Measurements from ENCODE around the gene FGFRL1. TPM values are rescaled to one million over a fixed set of nuclear protein-coding genes. Genes with fewer than 3 reads are reported as not detected.

The FGFRL1 gene, protein sequence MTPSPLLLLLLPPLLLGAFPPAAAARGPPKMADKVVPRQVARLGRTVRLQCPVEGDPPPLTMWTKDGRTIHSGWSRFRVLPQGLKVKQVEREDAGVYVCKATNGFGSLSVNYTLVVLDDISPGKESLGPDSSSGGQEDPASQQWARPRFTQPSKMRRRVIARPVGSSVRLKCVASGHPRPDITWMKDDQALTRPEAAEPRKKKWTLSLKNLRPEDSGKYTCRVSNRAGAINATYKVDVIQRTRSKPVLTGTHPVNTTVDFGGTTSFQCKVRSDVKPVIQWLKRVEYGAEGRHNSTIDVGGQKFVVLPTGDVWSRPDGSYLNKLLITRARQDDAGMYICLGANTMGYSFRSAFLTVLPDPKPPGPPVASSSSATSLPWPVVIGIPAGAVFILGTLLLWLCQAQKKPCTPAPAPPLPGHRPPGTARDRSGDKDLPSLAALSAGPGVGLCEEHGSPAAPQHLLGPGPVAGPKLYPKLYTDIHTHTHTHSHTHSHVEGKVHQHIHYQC
- polyA plus RNA-seq (ENCODE audit: insufficient read length) = 295 TPM

DNA sequence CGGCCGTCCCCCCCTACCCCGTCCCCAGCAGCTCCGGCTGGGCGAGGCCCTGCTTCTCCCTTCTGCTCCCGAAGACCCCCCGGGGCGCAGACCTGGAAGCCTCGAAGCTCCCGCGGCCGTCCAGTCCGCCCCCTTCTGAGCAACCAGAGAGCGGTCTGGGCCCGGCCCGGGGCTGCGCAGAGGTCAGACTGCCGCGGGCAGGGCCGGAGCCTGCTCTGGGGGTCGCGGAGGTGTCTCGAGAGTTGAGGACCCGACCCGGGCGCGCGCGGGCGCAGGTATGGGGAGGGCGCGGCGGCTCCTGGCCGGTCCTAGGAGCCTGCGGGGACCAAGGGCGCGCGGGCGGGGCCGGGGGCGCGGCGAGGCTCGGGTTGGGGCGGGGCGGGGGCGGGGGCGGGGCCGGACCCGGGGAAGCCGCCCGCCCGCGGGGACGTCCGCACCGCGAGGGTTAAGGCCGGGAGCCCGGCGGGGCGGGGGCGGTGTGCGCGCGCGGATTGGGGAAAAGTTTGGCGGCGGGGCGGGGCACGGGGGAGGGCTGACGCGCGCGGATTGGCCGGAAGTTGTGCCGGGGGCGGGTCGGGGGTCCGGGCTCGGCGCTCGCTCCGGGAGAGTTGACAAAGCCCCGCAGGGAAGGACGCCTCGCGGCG lies at the start of gene FGFRL1:
TSS of gene FGFRL1 (plus strand) at position 605 of the 644 bp plus-strand sequence. CDS start 860 bp downstream, outside the sequence.
- DNase-seq (ENCODE audit: low read depth) = no peak

DNA sequence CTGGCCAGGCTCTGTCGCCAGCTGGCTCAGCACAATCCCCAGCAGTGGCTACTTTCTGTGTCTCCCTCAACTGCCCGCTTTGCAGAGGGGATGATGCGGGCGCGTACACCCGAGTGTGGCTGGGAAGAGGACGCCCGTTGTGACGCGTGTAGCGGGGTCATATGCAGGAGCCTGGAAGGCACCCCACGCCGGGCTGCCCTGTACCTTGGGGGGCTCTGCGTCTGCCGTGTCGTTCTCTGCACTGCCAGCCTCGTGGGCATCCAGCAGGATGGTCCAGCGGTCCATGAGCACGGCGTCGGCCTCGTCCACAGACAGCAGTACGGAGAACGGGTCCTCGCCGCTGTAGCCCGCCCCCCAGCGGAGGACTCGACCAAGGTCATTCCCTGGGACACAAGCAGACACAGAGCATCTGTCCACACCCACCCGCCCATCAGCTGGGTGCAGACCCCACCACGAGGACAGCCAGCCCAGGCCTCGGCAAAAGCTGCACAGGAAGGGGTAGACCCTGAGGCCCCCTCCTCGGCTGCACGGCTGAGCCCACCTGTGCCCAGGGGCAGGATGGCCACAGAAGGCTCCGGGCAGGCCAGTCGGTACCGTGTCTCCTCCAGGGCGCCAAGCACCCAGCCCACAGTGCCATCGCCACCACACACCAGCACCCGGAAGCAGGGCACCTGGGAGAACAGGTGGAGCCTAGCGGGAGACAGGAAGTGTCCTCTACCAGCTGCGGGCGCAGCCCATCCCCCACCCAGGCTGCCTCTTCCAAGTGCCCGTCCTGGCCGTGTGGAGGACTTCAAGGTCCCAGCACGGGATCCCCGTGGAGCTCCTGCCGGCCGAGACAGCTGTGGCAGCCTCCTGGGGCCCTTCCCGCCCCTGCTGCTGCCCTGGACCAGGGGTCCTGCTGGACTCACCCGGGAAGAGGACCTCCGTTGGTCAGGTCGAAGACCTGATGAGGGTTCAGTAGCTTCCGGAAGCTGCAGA lies 48.9 kb upstream of the FGFRL1 start:
- DNase-seq (ENCODE audit: low read depth) = no peak

DNA sequence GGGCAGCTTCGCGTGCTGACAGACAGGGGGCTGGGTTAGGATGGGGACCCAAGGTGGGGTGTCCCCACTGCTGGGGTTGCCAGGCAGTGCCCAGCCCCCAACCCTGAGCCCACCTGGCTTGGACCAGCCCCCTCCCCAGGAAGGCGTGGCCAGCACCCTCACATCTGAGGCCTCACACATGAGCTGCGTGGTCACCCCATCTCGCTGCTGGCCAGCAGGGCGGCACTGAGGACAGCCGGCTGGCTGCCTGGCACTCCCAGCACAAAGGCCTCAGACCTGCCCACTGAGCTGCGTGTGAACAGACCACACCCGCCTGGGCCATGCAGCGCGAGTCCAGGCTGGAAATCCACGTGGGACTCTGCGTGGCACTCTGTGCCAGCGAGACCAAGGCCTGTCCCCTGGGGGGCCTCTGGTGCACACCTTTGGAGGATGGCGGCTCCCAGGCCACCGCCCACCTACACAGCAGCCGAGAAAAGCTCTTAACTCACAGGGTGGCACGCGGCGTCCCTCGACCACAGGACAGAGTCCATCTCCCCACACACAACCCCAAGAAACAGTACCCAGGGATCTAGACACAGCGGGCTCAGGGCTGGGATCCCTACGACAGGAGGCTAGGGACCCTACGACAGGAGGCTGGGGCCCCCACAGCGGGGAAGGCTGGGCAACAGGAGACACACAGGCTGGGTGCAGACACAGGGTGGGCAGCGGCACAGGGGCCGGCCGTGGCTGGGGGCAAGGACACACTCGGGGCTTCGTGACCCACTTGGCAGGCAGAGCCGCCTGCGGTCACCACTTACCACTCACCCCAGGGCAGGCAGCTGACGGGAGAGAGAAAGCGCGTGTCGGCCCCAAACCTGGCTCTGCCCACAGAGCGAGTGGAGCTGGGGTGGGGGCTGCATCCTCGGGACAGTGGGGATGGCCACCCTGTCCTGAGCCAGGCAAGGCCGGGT lies 47.9 kb upstream of the FGFRL1 start:
- DNase-seq (ENCODE audit: low read depth) = no peak

DNA sequence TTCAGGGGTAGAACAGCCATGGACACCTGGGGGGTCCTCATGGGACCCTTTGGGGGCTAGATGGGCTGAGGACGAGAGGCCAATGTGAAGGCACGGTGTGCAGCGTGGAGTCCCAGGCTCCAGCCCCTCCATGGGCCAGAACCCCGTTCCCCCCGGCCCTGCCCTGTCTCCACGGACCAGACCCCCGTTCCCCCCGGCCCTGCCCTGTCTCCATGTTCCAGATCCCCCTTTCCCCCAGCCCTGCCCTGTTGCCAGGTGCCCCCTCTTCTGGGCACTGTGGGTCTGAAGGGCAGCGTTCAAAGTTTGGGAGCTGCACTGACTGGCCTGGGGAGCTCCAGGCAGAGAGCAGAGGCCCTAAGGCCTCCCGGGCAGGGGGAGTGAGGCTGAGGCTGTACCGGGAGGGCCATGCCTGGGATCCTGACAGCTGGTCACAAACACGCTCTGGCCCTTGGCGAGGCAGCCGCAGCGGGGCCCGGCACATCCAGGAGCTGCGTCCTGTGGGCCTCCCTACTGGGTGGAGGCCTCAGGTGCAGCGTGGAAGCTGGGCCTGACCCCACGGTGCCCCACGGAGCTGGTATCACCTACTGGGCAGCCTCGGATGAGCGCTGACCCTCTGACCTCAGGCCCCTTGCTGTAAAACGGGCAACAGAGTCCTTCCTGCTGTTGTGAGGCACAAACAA lies 46.9 kb upstream of the FGFRL1 start:
- no peak for DNase-seq (ENCODE audit: low read depth)

DNA sequence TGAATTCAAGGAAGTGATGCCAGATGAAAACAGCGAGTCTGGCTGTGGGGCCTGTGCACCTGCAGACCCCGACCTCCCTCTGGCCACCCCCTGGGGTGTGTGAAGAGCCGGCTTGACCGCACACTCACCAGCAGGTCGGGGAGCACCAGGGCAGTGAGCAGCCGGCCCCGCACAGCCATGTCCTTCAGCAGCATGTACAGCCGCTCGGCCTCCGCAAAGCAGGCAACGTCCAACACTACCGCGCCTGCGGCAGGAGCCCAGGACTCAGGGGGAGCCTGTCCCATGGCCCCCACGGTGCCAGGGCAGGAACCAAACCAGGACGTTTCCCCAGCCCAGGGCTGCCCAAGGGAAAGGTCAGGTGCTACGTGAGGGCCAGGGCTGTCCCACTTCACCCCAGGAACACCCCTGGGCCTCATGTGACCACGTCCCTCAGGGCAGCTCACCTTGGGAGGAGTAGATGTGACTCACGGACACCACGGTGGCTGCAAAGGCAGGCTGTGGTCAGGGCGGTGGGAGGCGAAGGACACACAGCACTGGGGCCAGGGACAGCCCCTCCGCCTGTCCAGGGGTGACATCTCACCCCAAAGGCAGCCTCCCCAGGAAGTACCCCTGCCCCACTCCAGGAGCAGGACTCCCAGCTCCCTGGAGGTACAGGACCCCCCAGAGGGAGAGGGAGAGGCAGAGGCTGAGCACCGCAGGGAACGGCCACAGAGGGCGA lies 46.2 kb upstream of the FGFRL1 start:
- no peak for DNase-seq (ENCODE audit: low read depth)

DNA sequence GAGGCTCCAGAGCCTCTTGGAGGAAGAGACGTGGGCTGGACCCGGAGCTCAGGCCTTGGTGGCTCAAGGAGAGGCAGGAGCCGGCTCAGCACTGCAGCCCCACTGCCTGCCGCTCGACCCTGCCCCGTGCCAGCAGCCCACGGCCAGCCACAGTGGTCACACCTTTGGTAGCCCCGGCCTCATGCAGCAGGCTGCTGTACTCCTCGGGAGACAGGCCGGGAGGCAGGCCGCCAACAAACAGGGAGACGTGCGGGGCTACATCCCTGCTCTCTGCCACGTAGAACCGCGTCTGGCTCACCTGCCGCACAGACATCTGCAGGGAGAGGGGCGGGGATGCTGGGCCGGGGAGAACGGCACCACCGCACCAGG lies 45.7 kb upstream of the FGFRL1 start:
- no peak for DNase-seq (ENCODE audit: low read depth)

DNA sequence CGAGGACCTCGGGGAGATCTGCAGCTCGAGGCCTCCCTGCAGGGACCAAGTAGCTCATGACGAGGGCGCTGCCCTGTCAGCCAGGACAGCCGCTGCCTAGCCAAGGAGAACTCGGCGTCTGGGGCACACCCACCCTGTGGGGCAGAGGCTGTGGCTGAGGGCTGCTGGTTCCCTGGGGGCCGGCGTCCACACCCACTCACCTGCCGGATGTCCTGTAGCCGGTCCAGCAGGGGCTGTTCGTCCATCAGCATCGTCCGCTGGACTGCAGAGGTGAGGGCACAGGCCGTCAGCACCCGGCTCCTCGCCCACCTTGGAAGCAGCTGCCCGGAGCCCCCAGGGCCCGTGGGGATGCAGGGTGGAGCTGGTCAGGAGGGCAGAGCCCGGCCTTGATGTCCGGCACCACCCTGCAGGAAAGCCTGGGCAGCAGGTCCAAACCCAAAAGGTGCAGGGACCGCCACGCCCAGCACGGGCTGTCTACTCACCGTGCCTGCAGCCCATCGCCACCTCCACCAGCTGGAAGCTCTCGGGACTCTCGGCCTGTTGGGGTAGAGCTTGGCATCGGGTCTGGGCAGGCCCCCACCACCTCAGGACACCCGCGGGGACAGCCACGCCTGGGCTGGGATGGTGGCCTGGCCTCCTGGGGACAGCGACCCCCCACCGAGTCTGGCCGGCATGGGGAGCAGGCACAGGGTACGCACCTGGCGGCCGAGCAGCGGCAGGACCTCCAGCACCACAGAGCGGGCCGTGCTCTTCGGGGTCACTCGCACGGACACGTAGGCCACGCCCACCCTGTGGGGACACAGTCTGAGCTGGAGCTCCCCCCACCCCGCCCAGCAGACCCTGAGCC lies 44.9 kb upstream of the FGFRL1 start:
- no peak for DNase-seq (ENCODE audit: low read depth)

DNA sequence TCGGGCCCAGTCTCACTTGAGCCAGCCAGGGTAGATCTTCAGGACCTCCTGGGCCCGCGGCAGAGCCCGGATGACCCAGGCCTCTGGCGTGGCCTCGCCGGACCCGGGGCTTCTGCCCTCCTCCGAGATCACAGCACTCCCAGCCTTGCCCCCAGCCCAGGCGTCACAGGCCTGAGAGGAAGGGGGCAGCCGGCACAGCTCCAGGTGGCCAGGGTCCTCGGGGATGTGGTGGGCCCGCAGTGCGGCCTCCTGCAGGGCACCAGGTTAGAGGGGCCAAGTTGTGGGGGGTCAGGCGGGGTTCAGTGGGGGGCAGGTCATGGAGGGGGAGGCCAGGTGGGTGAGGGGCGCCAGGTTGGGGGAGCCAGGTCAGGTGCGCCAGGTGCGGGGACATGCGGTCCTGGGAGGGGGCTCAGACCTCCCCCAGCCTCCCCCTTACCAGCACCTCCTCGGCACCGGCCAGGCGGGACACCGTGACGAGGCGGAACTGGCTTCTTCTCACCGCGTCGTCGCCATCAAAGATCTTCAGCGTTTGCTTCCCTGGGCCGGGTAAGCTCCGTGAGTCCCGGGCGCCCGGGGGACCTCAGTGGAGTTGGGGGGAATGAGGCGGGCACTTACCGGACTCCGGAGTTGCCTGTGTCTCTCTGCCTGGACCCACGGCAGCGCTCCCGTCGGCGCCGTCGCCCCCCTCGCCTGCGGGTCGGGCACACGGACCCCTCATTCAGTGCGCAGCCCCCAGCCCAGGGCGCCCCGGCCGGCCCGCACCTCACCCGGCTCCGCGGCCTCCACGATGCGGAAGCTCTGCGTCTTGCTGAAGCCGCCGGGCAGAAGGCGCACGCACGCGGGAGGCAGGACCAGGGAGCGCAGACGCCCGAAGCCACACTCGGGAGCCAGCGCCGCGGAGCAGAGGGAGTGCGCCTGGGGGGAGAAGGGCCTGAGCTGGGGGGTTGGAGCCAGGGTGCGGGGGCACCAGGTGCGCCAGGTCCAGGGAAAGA lies 44.0 kb upstream of the FGFRL1 start:
- no peak for DNase-seq (ENCODE audit: low read depth)

DNA sequence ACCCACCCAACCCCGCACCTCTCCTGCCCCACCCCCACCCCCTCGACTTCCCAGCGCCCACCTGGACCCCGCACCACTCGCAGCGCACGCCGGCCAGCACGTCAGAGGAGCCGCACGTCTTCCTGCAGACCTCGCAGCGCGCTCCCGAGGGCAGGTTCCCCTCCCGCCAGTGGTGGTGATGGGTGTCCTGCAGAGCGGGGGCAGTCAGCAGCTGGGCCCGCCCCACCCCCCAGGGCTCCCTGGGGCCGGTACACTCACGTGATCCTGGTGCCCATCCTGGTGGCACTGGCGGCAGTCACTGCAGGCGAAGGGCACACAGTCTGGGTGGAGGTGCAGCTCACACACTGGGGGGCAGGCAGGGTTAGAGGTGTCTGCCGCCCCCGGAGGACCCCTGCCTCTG lies 43.2 kb upstream of the FGFRL1 start:
- DNase-seq (ENCODE audit: low read depth) = no peak

DNA sequence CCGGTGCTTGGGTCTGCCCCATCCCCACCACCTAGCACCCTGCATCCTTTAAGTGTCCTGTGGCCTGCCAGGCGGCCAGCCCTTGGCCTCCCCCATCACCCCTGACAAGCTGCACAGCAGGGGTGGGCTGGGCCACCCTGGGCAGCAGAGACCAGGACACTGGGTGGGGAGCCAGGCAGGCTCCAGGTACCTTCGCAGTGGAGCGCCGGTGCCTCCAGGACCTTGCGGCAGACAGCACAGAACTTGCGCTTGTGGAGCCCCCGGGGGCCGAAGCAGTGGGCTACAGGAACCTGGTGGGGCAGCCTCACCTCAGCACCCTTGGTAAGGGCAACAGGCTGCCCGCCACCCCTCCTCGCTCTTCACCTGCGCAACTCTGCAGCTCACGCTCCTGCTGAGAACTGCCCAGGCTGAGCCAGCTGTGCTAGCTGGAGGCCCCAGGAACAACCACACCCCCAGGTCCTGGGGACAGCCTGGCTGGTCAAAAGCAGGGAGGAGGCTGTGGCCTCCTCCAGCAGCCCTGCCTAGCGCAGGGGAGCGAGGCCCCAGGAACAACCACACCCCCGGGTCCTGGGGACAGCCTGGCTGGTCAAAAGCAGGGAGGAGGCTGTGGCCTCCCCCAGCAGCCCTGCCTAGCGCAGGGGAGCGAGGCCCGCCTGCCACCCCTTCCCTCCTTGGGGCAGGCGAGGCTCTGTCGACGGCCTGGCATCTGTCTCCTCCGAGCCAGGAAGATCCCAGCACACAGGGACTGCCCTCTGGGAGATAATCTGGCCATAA lies 42.6 kb upstream of the FGFRL1 start:
- DNase-seq (ENCODE audit: low read depth) = no peak

DNA sequence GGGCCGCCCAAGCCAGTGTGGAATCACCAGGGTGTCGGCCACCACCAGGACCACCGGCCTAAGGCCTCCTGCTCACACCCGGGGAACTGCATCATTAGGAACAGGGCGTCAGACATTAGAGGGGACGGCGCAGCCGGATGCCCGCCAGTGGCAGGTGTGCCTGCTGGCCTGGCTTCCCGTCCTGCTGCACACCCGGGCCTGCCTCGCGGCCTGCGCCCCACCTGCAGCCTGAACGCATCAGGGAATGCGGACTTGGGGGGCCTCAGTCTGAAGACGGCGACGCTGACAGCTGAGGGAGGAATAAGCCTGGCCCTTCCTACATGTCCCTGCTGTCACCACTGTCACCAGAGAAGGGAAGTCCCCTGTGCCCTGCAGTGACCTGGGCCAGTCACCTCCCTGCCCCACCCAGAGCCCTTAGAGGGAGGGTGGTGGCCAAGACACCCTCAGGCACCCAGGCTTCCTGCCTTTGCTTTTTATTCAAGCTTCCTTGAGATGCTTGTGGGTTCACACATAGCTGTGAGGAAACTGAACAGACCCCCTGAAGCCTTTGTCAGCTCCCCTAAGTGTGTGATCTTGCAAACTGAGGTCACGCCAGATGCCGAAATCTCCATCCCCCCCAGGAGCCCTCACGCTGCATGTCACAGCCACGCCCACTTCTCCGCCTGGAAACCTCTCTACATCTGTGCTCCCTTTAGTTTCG lies 41.2 kb upstream of the FGFRL1 start:
- no peak for DNase-seq (ENCODE audit: low read depth)

DNA sequence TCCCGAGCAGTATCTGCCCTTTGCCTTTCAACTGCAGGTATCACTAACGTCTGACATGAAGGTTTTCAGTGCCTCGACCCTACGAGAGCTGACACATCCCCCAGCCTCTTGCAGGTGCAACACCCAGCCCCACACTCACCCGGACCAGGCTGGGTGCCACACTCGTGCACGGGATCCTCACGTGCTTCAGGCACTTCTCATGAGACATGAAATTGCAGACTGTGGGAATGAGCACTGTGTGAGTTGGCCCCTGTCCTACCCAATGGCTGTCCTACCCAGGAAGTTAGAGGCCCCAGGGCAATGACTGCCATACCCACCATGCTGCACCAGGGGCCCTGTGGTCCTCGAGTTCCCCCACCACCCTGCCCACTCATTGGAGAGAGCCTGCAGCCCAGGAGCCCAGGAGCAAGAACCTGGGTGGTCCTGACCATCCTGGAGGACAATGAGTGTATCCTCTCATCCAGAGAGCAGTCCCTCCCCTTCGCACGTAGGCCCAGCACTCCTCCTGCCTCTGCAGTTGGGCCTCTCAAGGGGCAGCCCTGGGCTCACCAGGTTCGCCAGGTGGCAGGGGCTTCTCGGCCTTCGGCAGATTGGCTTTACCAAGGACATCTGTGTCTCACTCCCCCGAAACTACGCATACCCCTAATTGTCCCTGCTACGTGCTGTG lies 40.4 kb upstream of the FGFRL1 start:
- no peak for DNase-seq (ENCODE audit: low read depth)

DNA sequence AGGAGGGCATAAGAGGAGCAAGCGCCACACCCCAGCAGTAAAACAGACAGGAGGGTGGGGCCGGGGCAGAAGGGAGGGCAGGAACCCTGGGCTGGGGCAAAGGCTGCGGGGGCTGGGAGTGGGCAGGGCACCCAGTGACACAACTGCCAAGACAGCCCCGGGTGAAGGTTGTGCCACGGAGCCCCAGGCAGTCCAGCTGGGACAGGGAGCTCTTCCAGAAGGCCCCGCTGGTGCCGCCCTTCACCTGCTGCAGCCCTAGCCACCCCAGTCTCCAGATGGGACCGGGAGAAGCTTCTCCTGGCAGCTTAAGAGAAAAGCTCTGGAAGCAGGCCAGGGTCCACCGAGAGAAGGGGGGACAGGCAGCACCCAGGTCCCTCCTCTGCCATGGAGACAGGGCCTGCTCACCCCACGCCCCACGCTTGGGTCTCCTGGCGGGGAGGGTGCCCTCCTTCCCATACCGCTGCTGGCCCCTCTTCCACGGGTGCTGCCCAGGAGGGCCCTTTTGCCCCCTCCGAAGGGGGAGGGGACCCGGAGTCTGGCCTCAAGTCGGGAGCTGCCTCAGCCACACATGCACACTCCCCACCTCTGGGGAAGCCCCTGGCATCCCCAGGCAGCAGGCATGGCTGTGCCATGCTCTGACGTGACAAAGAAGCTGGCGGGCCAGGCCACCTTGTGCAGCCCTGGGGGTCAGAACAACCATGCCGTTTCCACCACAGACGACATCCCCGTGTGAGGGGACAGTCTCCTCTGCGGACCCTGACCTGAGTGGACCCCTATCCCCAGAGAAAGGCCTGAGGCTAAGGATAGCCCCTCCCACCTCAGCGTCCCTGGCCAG lies 39.5 kb upstream of the FGFRL1 start:
- DNase-seq (ENCODE audit: low read depth) = no peak

DNA sequence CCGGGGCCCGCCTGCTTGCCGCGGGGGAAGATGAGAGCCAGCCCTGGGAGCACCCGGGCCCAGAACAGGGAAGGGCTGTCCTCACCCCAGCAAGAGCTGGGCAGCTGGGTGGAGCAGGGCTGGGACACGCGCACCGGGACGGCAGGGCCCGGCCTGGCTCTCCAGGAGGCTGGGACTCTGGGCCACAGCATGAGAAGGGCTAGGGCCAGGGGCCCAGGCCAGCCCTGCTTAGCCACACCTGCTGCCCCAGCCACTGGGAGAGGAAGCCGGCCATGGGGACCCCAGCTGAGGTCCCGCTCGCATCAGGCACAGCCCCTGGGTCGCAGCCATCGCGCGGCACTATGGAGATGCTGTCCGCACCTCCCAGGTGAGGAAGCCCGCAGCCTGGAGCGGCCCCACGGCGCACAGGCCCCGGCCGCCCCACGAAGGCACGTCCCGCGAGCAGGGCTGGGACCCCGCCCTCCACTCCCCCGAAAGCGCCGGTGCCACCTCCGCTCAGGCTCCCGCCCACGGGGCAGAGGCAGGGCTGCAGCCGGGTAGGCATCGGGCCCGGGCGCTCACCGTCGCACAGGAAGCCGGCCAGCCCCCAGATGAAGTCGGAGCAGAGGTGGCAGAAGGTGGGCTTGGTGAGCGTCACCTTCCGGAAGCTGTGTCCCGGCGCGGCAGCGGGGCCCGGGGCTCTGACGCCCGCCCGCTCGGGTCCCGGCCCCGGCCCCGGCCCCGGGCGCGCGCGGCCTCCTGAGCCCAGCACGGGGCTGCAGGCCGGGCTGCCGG lies 38.6 kb upstream of the FGFRL1 start:
- no peak for DNase-seq (ENCODE audit: low read depth)

All from forelimb muscle (tissue), 1 donor.